OCI-LY7 (cell line): ENCODE measurements around the gene LRRK1. TPM values are rescaled to one million over a fixed set of nuclear protein-coding genes. Genes with fewer than 3 reads are reported as not detected.

Experiments
- BruUV-seq: library from RNA; stranded (reverse); fragments of 400-500 nt; replicated peaks from 2 replicates; lab custom pipeline; 2021; lab: Mats Ljungman, UMichigan
- CTCF ChIA-PET: fragments of 300-600 bp; sonication (Branson Sonifier 250); formaldehyde crosslinking; loops from one replicate; lab custom pipeline; 2022; ENCODE audit warnings: antibody characterized with exemption; ENCODE audit not compliant: unreplicated experiment; lab: Charles Lee
- POLR2A ChIA-PET: fragments of 300-600 bp; sonication (Branson Sonifier 250); formaldehyde crosslinking; loops from one replicate; lab custom pipeline; 2022; ENCODE audit warnings: antibody characterized with exemption; lab: Charles Lee
- DNase-seq: peaks from one replicate; pipeline ENCODE4 v3.0.0-alpha.2; 2015; ENCODE audit warnings: low spot score
- H2AFZ ChIP-seq: fragments of 200-600 bp; sonication (generic), shearing (Covaris generic); 2 replicates; pipeline ENCODE4 v1.6.1; 2014; ENCODE audit warnings: mild to moderate bottlenecking, antibody characterized with exemption, low read length, moderate library complexity
- H3K27ac ChIP-seq: fragments of 200-600 bp; sonication (generic); 2 replicates; pipeline ENCODE4 v1.5.1; 2014; ENCODE audit warnings: mixed run types, low read depth, mild to moderate bottlenecking, moderate library complexity, low read length, inconsistent platforms; ENCODE audit not compliant: poor library complexity, severe bottlenecking
- H3K36me3 ChIP-seq: fragments of 200-600 bp; sonication (generic); 2 replicates; pipeline ENCODE4 v1.6.1; 2014; ENCODE audit warnings: mild to moderate bottlenecking, antibody characterized with exemption, low read length, moderate library complexity, mixed read lengths; ENCODE audit not compliant: insufficient read depth
- H3K4me1 ChIP-seq: fragments of 200-600 bp; sonication (generic); 2 replicates; pipeline ENCODE4 v1.5.1; 2014; ENCODE audit warnings: mild to moderate bottlenecking, low read length; ENCODE audit not compliant: insufficient read depth, poor library complexity, severe bottlenecking
- H3K4me2 ChIP-seq: fragments of 200-600 bp; sonication (generic); 2 replicates; pipeline ENCODE4 v1.6.1; 2014; ENCODE audit warnings: mild to moderate bottlenecking, low read length
- H3K4me3 ChIP-seq: fragments of 200-600 bp; sonication (generic); 2 replicates; pipeline ENCODE4 v1.5.1; 2014; ENCODE audit warnings: mild to moderate bottlenecking, low read depth, low read length; ENCODE audit not compliant: poor library complexity, severe bottlenecking
- H3K79me2 ChIP-seq: fragments of 200-600 bp; sonication (generic); 2 replicates; pipeline ENCODE4 v1.6.1; 2016; ENCODE audit warnings: low read depth, mild to moderate bottlenecking, low read length, moderate library complexity, mixed read lengths; ENCODE audit not compliant: insufficient read depth
- H3K9me2 ChIP-seq: fragments of 200-600 bp; sonication (generic); 2 replicates; pipeline ENCODE4 v1.6.1; 2016; ENCODE audit warnings: mild to moderate bottlenecking, low read length, mixed read lengths; ENCODE audit not compliant: insufficient read depth
- H3K9me3 ChIP-seq: fragments of 200-600 bp; sonication (generic); 2 replicates; pipeline ENCODE4 v1.6.1; 2014; ENCODE audit warnings: mild to moderate bottlenecking, mixed run types, low read length, mixed read lengths
- H4K20me1 ChIP-seq: fragments of 200-600 bp; sonication (generic); 2 replicates; pipeline ENCODE4 v1.6.1; 2014; ENCODE audit warnings: mild to moderate bottlenecking, antibody characterized with exemption, low read length, moderate library complexity, mixed read lengths; ENCODE audit not compliant: insufficient read depth
- EZH2phosphoT487 ChIP-seq: fragments of 200-600 bp; sonication (generic); IDR thresholded peaks from 2 replicates; pipeline ENCODE4 v1.6.1; 2018; ENCODE audit warnings: low read depth, borderline replicate concordance, mild to moderate bottlenecking, mixed run types, antibody characterized with exemption, low read length, moderate library complexity, mixed read lengths
- intact Hi-C: fragments of 100-400 bp; cut with micrococcal nuclease; formaldehyde crosslinking; loops from one replicate; pipeline ENCODE4 v1.10.0; 2022; ENCODE audit not compliant: unreplicated experiment
- total RNA-seq, 2 experiments: library from RNA; depleted of rRNA in 1 of 2; stranded (reverse); fragments of >200 nt in 1 of 2; shearing (Covaris generic) in 1 of 2; gene quantifications; 2 replicates each; pipeline ENCODE4 v1.2.3, GENCODE V29; 2014 to 2022
- TF ChIP-seq, protein P1 (sequence below): fragments of 200-600 bp; sonication (generic); conservative IDR thresholded peaks from 2 replicates; pipeline ENCODE4 v1.5.1; 2014; ENCODE audit warnings: mild to moderate bottlenecking, antibody characterized with exemption, low read length, moderate library complexity, mixed read lengths

Gene LRRK1
- total RNA-seq, 2 experiments from 2014 or later: 92.3 to 233 TPM

- Histone ChIP-seq H3K4me2 (no peak overlapping the region), H3K36me3 (peaks cover 99% of the 10 kb centered on the region)
- POLR2A ChIA-PET: no interaction called here
Observed at GRCh38 chr15:101016581-101016980, 97.4 kb downstream of the LRRK1 start.

GRCh38 chr15:101017093-101017754, 98.1 kb downstream of the LRRK1 start:
- peak; percentile 27 for DNase-seq
- no peaks in the 10 kb centered on the region for H3K9me2 ChIP-seq
- POLR2A ChIA-PET: no interaction called here
- no peaks in the 10 kb centered on the region for H3K9me3 ChIP-seq
- no TSS peak for BruUV-seq
- no peaks in the 10 kb centered on the region for H3K4me1 ChIP-seq
- peaks cover 99% of the 10 kb centered on the region for H3K36me3 ChIP-seq
- H2AFZ ChIP-seq: no peak overlapping the region
- H4K20me1 ChIP-seq: no peaks in the 10 kb centered on the region
- no peak overlapping the region for H3K4me2 ChIP-seq
- CTCF ChIA-PET: interaction anchor here (1.0 to 1.4 kb wide), 2 partner anchors 9 to 99 kb away, joined by 3 to 6 read pairs; no protein-coding TSS in a partner anchor
- H3K27ac ChIP-seq: no peak overlapping the region
- no peaks in the 10 kb centered on the region for H3K79me2 ChIP-seq
- TF ChIP-seq EZH2phosphoT487: no peak
- TF ChIP-seq, protein P1, sequence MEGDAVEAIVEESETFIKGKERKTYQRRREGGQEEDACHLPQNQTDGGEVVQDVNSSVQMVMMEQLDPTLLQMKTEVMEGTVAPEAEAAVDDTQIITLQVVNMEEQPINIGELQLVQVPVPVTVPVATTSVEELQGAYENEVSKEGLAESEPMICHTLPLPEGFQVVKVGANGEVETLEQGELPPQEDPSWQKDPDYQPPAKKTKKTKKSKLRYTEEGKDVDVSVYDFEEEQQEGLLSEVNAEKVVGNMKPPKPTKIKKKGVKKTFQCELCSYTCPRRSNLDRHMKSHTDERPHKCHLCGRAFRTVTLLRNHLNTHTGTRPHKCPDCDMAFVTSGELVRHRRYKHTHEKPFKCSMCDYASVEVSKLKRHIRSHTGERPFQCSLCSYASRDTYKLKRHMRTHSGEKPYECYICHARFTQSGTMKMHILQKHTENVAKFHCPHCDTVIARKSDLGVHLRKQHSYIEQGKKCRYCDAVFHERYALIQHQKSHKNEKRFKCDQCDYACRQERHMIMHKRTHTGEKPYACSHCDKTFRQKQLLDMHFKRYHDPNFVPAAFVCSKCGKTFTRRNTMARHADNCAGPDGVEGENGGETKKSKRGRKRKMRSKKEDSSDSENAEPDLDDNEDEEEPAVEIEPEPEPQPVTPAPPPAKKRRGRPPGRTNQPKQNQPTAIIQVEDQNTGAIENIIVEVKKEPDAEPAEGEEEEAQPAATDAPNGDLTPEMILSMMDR: peak; percentile 75
- intact Hi-C loops: no loop called here
- no peak overlapping the region for H3K4me3 ChIP-seq

More at GRCh38 chr15:101016581-101016980, 97.4 kb downstream of the LRRK1 start:
- Histone ChIP-seq H3K27ac (no peak overlapping the region), H4K20me1 (no peaks in the 10 kb centered on the region), H3K9me3 (no peaks in the 10 kb centered on the region), H3K4me1 (no peaks in the 10 kb centered on the region), H3K9me2 (no peaks in the 10 kb centered on the region), H3K79me2 (no peaks in the 10 kb centered on the region), H3K4me3 (no peak overlapping the region), H2AFZ (no peak overlapping the region)
- CTCF ChIA-PET: interaction anchor here (1.0 to 1.4 kb wide), 2 partner anchors 8 to 99 kb away, joined by 3 to 6 read pairs; no protein-coding TSS in a partner anchor
- no TSS peak for BruUV-seq
- intact Hi-C loops: no loop called here
- no peak for TF ChIP-seq EZH2phosphoT487
- TF ChIP-seq, protein P1: no peak
- DNase-seq: no peak

DNA sequence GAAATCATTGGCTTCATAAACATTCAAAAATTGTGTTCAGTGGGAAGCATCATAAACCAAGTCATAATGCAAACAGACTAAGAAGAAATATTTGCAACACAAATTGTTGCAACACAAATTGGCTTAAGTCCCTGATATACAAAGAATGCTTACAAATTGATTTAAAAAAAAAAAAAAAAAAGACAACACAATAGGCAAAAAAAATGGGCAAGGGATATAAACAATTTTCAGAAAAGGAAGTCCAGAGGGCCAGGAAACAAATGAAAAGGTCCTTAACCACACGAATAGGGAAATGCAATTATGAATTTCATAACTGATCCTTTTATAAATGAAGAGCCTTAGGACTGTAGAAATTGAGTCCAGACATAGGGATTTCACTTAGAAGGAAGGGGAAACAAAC, 98.9 kb downstream of the LRRK1 start:
- TSS peak; percentile 28 for BruUV-seq
- Histone ChIP-seq H3K4me2 (no peak overlapping the region), H3K4me1 (no peaks in the 10 kb centered on the region), H3K9me3 (no peaks in the 10 kb centered on the region), H3K36me3 (peaks cover 99% of the 10 kb centered on the region), H3K27ac (no peak overlapping the region), H4K20me1 (no peaks in the 10 kb centered on the region), H3K4me3 (no peak overlapping the region), H2AFZ (no peak overlapping the region), H3K79me2 (no peaks in the 10 kb centered on the region), H3K9me2 (no peaks in the 10 kb centered on the region)
- POLR2A ChIA-PET: interaction anchor here (0.6 kb wide), 1 partner anchor 8 kb away, joined by 3 read pairs; no protein-coding TSS in a partner anchor
- intact Hi-C loops: no loop called here
- TF ChIP-seq, protein P1: no peak
- no peak for TF ChIP-seq EZH2phosphoT487
- DNase-seq: no peak
- CTCF ChIA-PET: no interaction called here
